CD4-positive, alpha-beta T cell (primary cell): ENCODE results near the gene VPS33B. TPM values are rescaled to one million over a fixed set of nuclear protein-coding genes. Genes with fewer than 3 reads are reported as not detected.

Experiments used
- ATAC-seq: fragments of 200-7000 bp; cut with Tn5 transposase; one replicate; pipeline ENCODE4 v1.10.0; 2022; ENCODE audit warnings: mild to moderate bottlenecking; ENCODE audit not compliant: poor library complexity
- CTCF ChIA-PET: fragments of 350-600 bp; sonication (Branson Sonifier 250); formaldehyde crosslinking; loops from one replicate; lab custom pipeline; 2021; ENCODE audit warnings: antibody characterized with exemption, inconsistent platforms; lab: Charles Lee
- POLR2A ChIA-PET: fragments of 350-600 bp; sonication (Branson Sonifier 250); formaldehyde crosslinking; loops from one replicate; lab custom pipeline; 2021; ENCODE audit warnings: antibody characterized with exemption, inconsistent platforms; lab: Charles Lee
- DNase-seq, 14 experiments: peaks; one replicate each; pipeline ENCODE4 v3.0.0-alpha.2; 2013 to 2020; ENCODE audit warnings: mixed read lengths in 2 of 14
- H3K27ac ChIP-seq, 2 donors: one replicate each; pipeline versions ENCODE4 v1.5.1 to v1.7.0; 2013; ENCODE audit warnings: low read length in 2 of 2, low read depth in 1 of 2, mild to moderate bottlenecking in 1 of 2
- H3K27me3 ChIP-seq, 2 experiments: 1 replicate in 1 of 2; 2 replicates in 1 of 2; pipeline versions ENCODE4 v1.6.1 to v1.7.0; 2013; ENCODE audit warnings: low read length in 2 of 2, control low read depth in 1 of 2, mild to moderate bottlenecking in 1 of 2, moderate library complexity in 1 of 2; ENCODE audit not compliant: insufficient read depth in 2 of 2, control insufficient read depth in 1 of 2
- H3K36me3 ChIP-seq: one replicate; pipeline ENCODE4 v1.6.1; 2013; ENCODE audit warnings: low read length, control low read depth; ENCODE audit not compliant: insufficient read depth
- H3K4me1 ChIP-seq: one replicate; pipeline ENCODE4 v1.6.1; 2013; ENCODE audit warnings: low read length, control low read depth; ENCODE audit not compliant: insufficient read depth
- H3K4me3 ChIP-seq: one replicate; pipeline ENCODE4 v1.5.1; 2013; ENCODE audit warnings: mild to moderate bottlenecking, low read length, moderate library complexity
- H3K9me3 ChIP-seq, 2 experiments: 1 replicate in 1 of 2; 2 replicates in 1 of 2; pipeline versions ENCODE4 v1.6.1 to v1.7.0; 2013; ENCODE audit warnings: low read length in 2 of 2, mild to moderate bottlenecking in 2 of 2, control low read depth in 1 of 2, moderate library complexity in 1 of 2; ENCODE audit not compliant: control insufficient read depth in 1 of 2, insufficient read depth in 1 of 2
- H3K27ac Mint-ChIP-seq: one replicate; pipeline ENCODE4 v1.8.0; 2020; ENCODE audit warnings: mixed read lengths
- H3K27me3 Mint-ChIP-seq: one replicate; pipeline ENCODE4 v1.8.0; 2021; ENCODE audit warnings: mixed read lengths
- H3K36me3 Mint-ChIP-seq: one replicate; pipeline ENCODE4 v1.8.0; 2021; ENCODE audit warnings: low read depth, mixed read lengths
- H3K4me1 Mint-ChIP-seq: one replicate; pipeline ENCODE4 v1.8.0; 2021; ENCODE audit warnings: low read depth, mixed read lengths
- H3K4me3 Mint-ChIP-seq: one replicate; pipeline ENCODE4 v1.8.0; 2020; ENCODE audit warnings: mild to moderate bottlenecking, mixed read lengths
- H3K9me3 Mint-ChIP-seq: one replicate; pipeline ENCODE4 v1.8.0; 2020; ENCODE audit warnings: mixed read lengths
- intact Hi-C, 2 experiments: fragments of 100-400 bp; cut with DNase I in 1 of 2; cut with micrococcal nuclease in 1 of 2; formaldehyde crosslinking; loops; one replicate each; pipeline versions ENCODE4 v1.15.1 to v1.9.0; 2023 to 2025; cut with DNase I, micrococcal nuclease
- total RNA-seq, 174 experiments: library from RNA in 2 of 174; stranded (reverse) in 2 of 174; gene quantifications; one replicate each; pipeline ENCODE4 v1.2.3 and lab custom pipeline; 2021 to 2026
- TF ChIP-seq, protein P1 (sequence below): fragments of 200-600 bp; IDR thresholded peaks from one replicate; pipeline ENCODE4 v1.8.0; 2022; ENCODE audit warnings: antibody characterized with exemption, mild to moderate bottlenecking

The VPS33B gene
- total RNA-seq, 2 experiments from 2014 or later: 17.2 to 23.8 TPM

DNA sequence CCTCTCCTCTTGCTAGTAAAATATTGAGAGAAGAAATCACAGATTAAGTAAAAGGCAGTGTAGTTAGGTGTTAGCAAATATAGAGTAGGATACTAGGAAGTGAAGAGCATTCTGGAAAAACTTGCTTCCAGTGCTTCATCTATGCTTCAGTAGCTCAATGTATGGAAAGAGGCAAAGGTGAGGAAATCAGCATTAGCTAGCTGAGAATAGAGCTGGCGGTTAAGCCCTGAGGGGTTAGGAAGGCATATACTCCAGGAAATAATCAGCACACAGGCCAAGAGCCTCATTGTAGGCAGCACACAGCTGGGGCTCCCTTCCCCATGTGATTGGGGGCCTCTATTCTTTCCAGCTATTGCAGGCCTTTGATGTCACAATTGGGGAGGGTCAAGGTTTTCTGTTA, 54.0 kb downstream of the VPS33B start:
- CTCF ChIA-PET: interaction anchor here (0.8 kb wide), 1 partner anchor 11 kb away, joined by 3 read pairs; no protein-coding TSS in a partner anchor
- intact Hi-C loops: no loop called here
- Histone ChIP-seq H3K27me3 (no peaks in the 10 kb centered on the region), H3K4me3 (no peak overlapping the region), H3K36me3 (no peaks in the 10 kb centered on the region), H3K9me3 (no peaks in the 10 kb centered on the region), H3K4me1 (no peaks in the 10 kb centered on the region), H3K27ac (no peak overlapping the region)
- no peak overlapping the region for H3K4me3 Mint-ChIP-seq
- H3K4me1 Mint-ChIP-seq: no peaks in the 10 kb centered on the region
- ATAC-seq (no peak), DNase-seq (no peak)
- POLR2A ChIA-PET: no interaction called here
- TF ChIP-seq, protein P1, sequence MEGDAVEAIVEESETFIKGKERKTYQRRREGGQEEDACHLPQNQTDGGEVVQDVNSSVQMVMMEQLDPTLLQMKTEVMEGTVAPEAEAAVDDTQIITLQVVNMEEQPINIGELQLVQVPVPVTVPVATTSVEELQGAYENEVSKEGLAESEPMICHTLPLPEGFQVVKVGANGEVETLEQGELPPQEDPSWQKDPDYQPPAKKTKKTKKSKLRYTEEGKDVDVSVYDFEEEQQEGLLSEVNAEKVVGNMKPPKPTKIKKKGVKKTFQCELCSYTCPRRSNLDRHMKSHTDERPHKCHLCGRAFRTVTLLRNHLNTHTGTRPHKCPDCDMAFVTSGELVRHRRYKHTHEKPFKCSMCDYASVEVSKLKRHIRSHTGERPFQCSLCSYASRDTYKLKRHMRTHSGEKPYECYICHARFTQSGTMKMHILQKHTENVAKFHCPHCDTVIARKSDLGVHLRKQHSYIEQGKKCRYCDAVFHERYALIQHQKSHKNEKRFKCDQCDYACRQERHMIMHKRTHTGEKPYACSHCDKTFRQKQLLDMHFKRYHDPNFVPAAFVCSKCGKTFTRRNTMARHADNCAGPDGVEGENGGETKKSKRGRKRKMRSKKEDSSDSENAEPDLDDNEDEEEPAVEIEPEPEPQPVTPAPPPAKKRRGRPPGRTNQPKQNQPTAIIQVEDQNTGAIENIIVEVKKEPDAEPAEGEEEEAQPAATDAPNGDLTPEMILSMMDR: no peak
- H3K27me3 Mint-ChIP-seq: no peaks in the 10 kb centered on the region
- H3K27ac Mint-ChIP-seq: no peak overlapping the region
- no peaks in the 10 kb centered on the region for H3K9me3 Mint-ChIP-seq
- H3K36me3 Mint-ChIP-seq: peaks cover 13% of the 10 kb centered on the region

DNA sequence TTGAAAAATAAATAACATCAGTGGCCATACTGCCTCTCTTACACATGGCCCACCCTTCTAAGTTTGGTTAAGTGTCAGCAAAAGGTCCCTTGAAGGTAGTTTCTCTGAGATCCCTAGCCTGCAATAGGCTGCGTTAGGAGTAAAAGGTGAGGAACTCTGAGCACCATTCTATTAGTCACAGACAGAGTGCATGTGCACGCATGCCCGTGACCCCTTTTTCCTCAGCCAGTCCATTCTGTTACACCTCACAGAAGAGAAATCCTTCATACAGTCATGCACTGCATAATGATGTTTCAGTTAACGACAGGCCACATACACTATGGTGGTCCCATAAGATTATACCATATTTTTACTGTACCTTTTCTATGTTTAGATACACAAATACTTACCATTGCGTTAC, 55.2 kb downstream of the VPS33B start:
- Mint-ChIP-seq H3K27ac (no peak overlapping the region), H3K4me3 (no peak overlapping the region), H3K9me3 (no peaks in the 10 kb centered on the region), H3K36me3 (peaks cover 22% of the 10 kb centered on the region), H3K4me1 (no peaks in the 10 kb centered on the region), H3K27me3 (no peaks in the 10 kb centered on the region)
- H3K4me1 ChIP-seq: no peaks in the 10 kb centered on the region
- H3K27me3 ChIP-seq: no peaks in the 10 kb centered on the region
- no peak overlapping the region for H3K4me3 ChIP-seq
- TF ChIP-seq, protein P1: no peak
- H3K27ac ChIP-seq: no peak overlapping the region
- H3K9me3 ChIP-seq: no peaks in the 10 kb centered on the region
- no peak for ATAC-seq
- intact Hi-C loops: no loop called here
- CTCF ChIA-PET: no interaction called here
- POLR2A ChIA-PET: no interaction called here
- H3K36me3 ChIP-seq: peaks cover 4% of the 10 kb centered on the region
- no peak for DNase-seq

DNA sequence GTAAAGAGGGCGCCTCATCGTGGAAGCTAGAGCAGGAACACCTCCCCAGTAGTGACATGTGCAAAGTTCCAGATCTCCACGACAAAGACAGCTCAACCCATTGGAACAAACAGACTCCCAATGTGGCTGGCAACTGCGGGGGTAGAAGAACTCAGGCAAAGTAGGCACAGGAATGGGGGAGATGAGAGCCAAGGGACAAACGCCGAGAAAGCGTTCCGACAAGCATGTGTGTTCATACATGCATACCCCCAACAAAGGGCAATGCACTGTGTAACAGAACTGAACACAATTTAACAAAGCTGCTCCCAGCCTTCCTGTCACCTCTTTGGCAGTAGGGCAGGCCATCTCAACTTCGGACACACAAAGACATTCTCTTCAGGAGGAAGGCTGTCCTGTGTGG, 56.1 kb downstream of the VPS33B start:
- no peaks in the 10 kb centered on the region for H3K27me3 ChIP-seq
- H3K27ac ChIP-seq: no peak overlapping the region
- H3K9me3 ChIP-seq: no peaks in the 10 kb centered on the region
- Mint-ChIP-seq H3K36me3 (peaks cover 32% of the 10 kb centered on the region), H3K27ac (no peak overlapping the region), H3K9me3 (no peaks in the 10 kb centered on the region), H3K4me1 (no peaks in the 10 kb centered on the region), H3K4me3 (no peak overlapping the region), H3K27me3 (no peaks in the 10 kb centered on the region)
- H3K4me1 ChIP-seq: no peaks in the 10 kb centered on the region
- TF ChIP-seq, protein P1: no peak
- H3K36me3 ChIP-seq: peaks cover 12% of the 10 kb centered on the region
- no peak for ATAC-seq
- DNase-seq: no peak
- intact Hi-C loops: no loop called here
- no peak overlapping the region for H3K4me3 ChIP-seq
- CTCF ChIA-PET: no interaction called here
- POLR2A ChIA-PET: interaction anchor here (1.1 kb wide), 1 partner anchor 11 kb away, joined by 3 read pairs; the partner anchor contains the start of gene RCCD1
